HUES64 (cell line): ENCODE measurements around the gene C17orf58. TPM values are rescaled to one million over a fixed set of nuclear protein-coding genes. Genes with fewer than 3 reads are reported as not detected.
"Not testable (repeated sequence)": the region's sequence is repeated elsewhere in the genome, so short reads cannot be mapped to it uniquely, and the experiment has no call there.

Experiments
- H3K27ac ChIP-seq: 2 replicates; pipeline ENCODE4 v1.7.0; 2013; ENCODE audit warnings: low read depth, low read length, inconsistent platforms
- H3K27me3 ChIP-seq: 2 replicates; pipeline ENCODE4 v1.6.1; 2013; ENCODE audit warnings: mild to moderate bottlenecking, low read length; ENCODE audit not compliant: insufficient read depth
- H3K36me3 ChIP-seq: 2 replicates; pipeline ENCODE4 v1.6.1; 2013; ENCODE audit warnings: mild to moderate bottlenecking, low read length; ENCODE audit not compliant: insufficient read depth
- H3K4me1 ChIP-seq: 2 replicates; pipeline ENCODE4 v1.6.1; 2013; ENCODE audit warnings: mild to moderate bottlenecking, low read length, moderate library complexity; ENCODE audit not compliant: insufficient read depth
- H3K4me3 ChIP-seq: 2 replicates; pipeline ENCODE4 v1.5.1; 2013; ENCODE audit warnings: mild to moderate bottlenecking, low read length, moderate library complexity
- H3K9ac ChIP-seq: 2 replicates; pipeline ENCODE4 v1.6.1; 2013; ENCODE audit warnings: mild to moderate bottlenecking, low read depth, low read length
- H3K9me3 ChIP-seq: 2 replicates; pipeline ENCODE4 v1.6.1; 2013; ENCODE audit warnings: low read depth, low read length; ENCODE audit not compliant: insufficient read depth
- WGBS: fragments of 150-250, 120-280 bp; methylation state at CpG from one replicate; pipeline ENCODE4 v1.1.7; 2013; ENCODE audit warnings: missing lambda C conversion rate; 5-methylcytosine and 5-hydroxymethylcytosine counted together
- polyA plus RNA-seq, 2 experiments: library from polyadenylated mRNA; stranded (reverse); fragments of 50-300 nt; gene quantifications; one replicate each; pipeline ENCODE4 v1.2.3, GENCODE V29; 2013

C17orf58 gene
- 16.0 TPM for polyA plus RNA-seq (2013, experiment 1 of 2)
- 20.2 TPM for polyA plus RNA-seq (2013, experiment 2 of 2)

- WGBS = 32% methylated on average over 25 of the region's 25 CpGs
- peaks cover 25% of the 10 kb centered on the region for H3K27me3 ChIP-seq
- H3K4me3 ChIP-seq = peak within 1 kb of the TSS; percentile 72
- not testable (repeated sequence) for H3K27ac ChIP-seq, H3K9me3 ChIP-seq, H3K36me3 ChIP-seq
- 0 out of 2 replicates have a peak within 1 kb of the TSS, but pooled peaks have one; percentile 26 for H3K9ac ChIP-seq
- H3K4me1 ChIP-seq = peaks cover 13% of the 10 kb centered on the region
Measured at GRCh38 chr17:67996301-67997171, at the start of gene C17orf58. TSS of gene C17orf58 (minus strand) at chr17:67996469. CDS start at chr17:67996198, 271 bp downstream.

- H3K27ac ChIP-seq = peak overlapping the region; percentile 96; the same call in 1 of the 2 replicates
- peak overlapping the region; percentile 99 for H3K9ac ChIP-seq
- H3K4me3 ChIP-seq = peak overlapping the region; percentile 86
- H3K4me1 ChIP-seq = peaks cover 13% of the 10 kb centered on the region
- 11% methylated on average over 9 of the region's 11 CpGs for whole genome bisulfite sequencing
- peaks cover 53% of the 10 kb centered on the region for H3K36me3 ChIP-seq
- no peaks in the 10 kb centered on the region for H3K9me3 ChIP-seq
- no peaks in the 10 kb centered on the region for H3K27me3 ChIP-seq
Measured at GRCh38 chr17:68036304-68037147, 40.3 kb upstream of the C17orf58 start.

- peak within 1 kb of the TSS; percentile 96 for H3K27ac ChIP-seq
- H3K4me1 ChIP-seq = peaks cover 13% of the 10 kb centered on the region
- peaks cover 45% of the 10 kb centered on the region for H3K36me3 ChIP-seq
- WGBS = under 1% methylated on average over 72 of the region's 72 CpGs
- H3K27me3 ChIP-seq = no peaks in the 10 kb centered on the region
- peak within 1 kb of the TSS; percentile 86 for H3K4me3 ChIP-seq
- H3K9ac ChIP-seq = peak within 1 kb of the TSS; percentile 99
- H3K9me3 ChIP-seq = no peaks in the 10 kb centered on the region
Measured at GRCh38 chr17:68035523-68036303, 39.4 kb upstream of the C17orf58 start, which contains the start of gene KPNA2. TSS of gene KPNA2 (plus strand) at chr17:68035735. CDS start at chr17:68037133, 1,398 bp downstream.

- peak overlapping the region; percentile 55; the same call in 1 of the 2 replicates for H3K9ac ChIP-seq
- under 1% methylated on average over 24 of the region's 27 CpGs for WGBS
- H3K27ac ChIP-seq = peak overlapping the region; percentile 89; the same call in 1 of the 2 replicates
- peaks cover 13% of the 10 kb centered on the region for H3K4me1 ChIP-seq
- peaks cover 39% of the 10 kb centered on the region for H3K36me3 ChIP-seq
- no peaks in the 10 kb centered on the region for H3K9me3 ChIP-seq
- H3K27me3 ChIP-seq = no peaks in the 10 kb centered on the region
- H3K4me3 ChIP-seq = peak overlapping the region; percentile 44
Measured at GRCh38 chr17:68035131-68035522, 38.9 kb upstream of the C17orf58 start.

GRCh38 chr17:68034452-68034776 lies 38.1 kb upstream of the C17orf58 start:
- peaks cover 32% of the 10 kb centered on the region for H3K36me3 ChIP-seq
- no peaks in the 10 kb centered on the region for H3K9me3 ChIP-seq
- no peaks in the 10 kb centered on the region for H3K27me3 ChIP-seq
- peaks cover 13% of the 10 kb centered on the region for H3K4me1 ChIP-seq
- H3K4me3 ChIP-seq = peak overlapping the region; percentile 44
- H3K27ac ChIP-seq = peak overlapping the region; percentile 89
- peak overlapping the region; percentile 55 for H3K9ac ChIP-seq
- 43% methylated on average over 1 of the region's 1 CpG for WGBS

- Histone ChIP-seq H3K4me3 (peak overlapping the region; percentile 44), H3K9ac (peak overlapping the region; percentile 55; the same call in 1 of the 2 replicates), H3K27ac (peak overlapping the region; percentile 89)
Measured at GRCh38 chr17:68033636-68034451, 37.6 kb upstream of the C17orf58 start.

GRCh38 chr17:68029512-68030215 lies 33.4 kb upstream of the C17orf58 start:
- 89% methylated on average over 8 of the region's 8 CpGs for WGBS
- H3K9me3 ChIP-seq = no peaks in the 10 kb centered on the region
- H3K4me3 ChIP-seq = no peak overlapping the region
- H3K27ac ChIP-seq = no peak overlapping the region
- H3K36me3 ChIP-seq = no peaks in the 10 kb centered on the region
- no peaks in the 10 kb centered on the region for H3K27me3 ChIP-seq
- H3K4me1 ChIP-seq = peaks cover 8% of the 10 kb centered on the region
- H3K9ac ChIP-seq = no peak overlapping the region

More at GRCh38 chr17:68033636-68034451, 37.6 kb upstream of the C17orf58 start:
- Histone ChIP-seq H3K27me3 (no peaks in the 10 kb centered on the region), H3K4me1 (peaks cover 13% of the 10 kb centered on the region), H3K36me3 (peaks cover 26% of the 10 kb centered on the region), H3K9me3 (no peaks in the 10 kb centered on the region)
- 43% methylated on average over 6 of the region's 7 CpGs for WGBS

GRCh38 chr17:68022547-68022946 lies 26.3 kb upstream of the C17orf58 start:
- H3K9ac ChIP-seq, H3K36me3 ChIP-seq, H3K27ac ChIP-seq, H3K9me3 ChIP-seq, H3K4me3 ChIP-seq, H3K4me1 ChIP-seq, H3K27me3 ChIP-seq: not testable (repeated sequence)
- WGBS = 87% methylated on average over 15 of the region's 15 CpGs

- H3K9ac ChIP-seq = no peak overlapping the region
- H3K27ac ChIP-seq = no peak overlapping the region
- H3K4me3 ChIP-seq = no peak overlapping the region
- no peaks in the 10 kb centered on the region for H3K9me3 ChIP-seq
- WGBS = 95% methylated on average over 8 of the region's 8 CpGs
- H3K4me1 ChIP-seq = peaks cover 4% of the 10 kb centered on the region
- H3K36me3 ChIP-seq = no peaks in the 10 kb centered on the region
- no peaks in the 10 kb centered on the region for H3K27me3 ChIP-seq
Measured at GRCh38 chr17:68021963-68022362, 25.7 kb upstream of the C17orf58 start.
